Smooth muscle cell (in vitro differentiated cells): Measurements from ENCODE around the gene DERL3. TPM values are rescaled to one million over a fixed set of nuclear protein-coding genes. Genes with fewer than 3 reads are reported as not detected.

Source experiments
- DNase-seq: peaks from one replicate; lab custom pipeline; 2025; ENCODE audit not compliant: unreplicated experiment; lab: John Stamatoyannopoulos, UW
- H2AFZ ChIP-seq: fragments of 200-600 bp; sonication (generic); 2 replicates; pipeline ENCODE4 v1.6.0; 2016; ENCODE audit warnings: antibody characterized with exemption, low read depth, mild to moderate bottlenecking
- H3F3A ChIP-seq: fragments of 200-600 bp; sonication (generic); 2 replicates; pipeline ENCODE4 v1.6.0; 2017; ENCODE audit warnings: antibody characterized with exemption, low read depth
- H3K27ac ChIP-seq: fragments of 200-600 bp; sonication (generic); 2 replicates; pipeline ENCODE4 v1.5.1; 2016; ENCODE audit warnings: low read depth, mild to moderate bottlenecking
- H3K27me3 ChIP-seq: fragments of 200-600 bp; sonication (generic); 2 replicates; pipeline ENCODE4 v1.6.1; 2016; ENCODE audit warnings: low read depth, mild to moderate bottlenecking
- H3K36me3 ChIP-seq: fragments of 200-600 bp; sonication (generic); 2 replicates; pipeline ENCODE4 v1.5.1; 2016; ENCODE audit warnings: low read depth
- H3K4me1 ChIP-seq: fragments of 200-600 bp; sonication (generic); 2 replicates; pipeline ENCODE4 v1.5.1; 2016; ENCODE audit warnings: low read depth
- H3K4me2 ChIP-seq: fragments of 200-600 bp; sonication (generic); 2 replicates; pipeline ENCODE4 v1.6.0; 2016; ENCODE audit warnings: mild to moderate bottlenecking
- H3K4me3 ChIP-seq: fragments of 200-600 bp; sonication (generic); 2 replicates; pipeline ENCODE4 v1.5.1; 2016; ENCODE audit warnings: mild to moderate bottlenecking
- H3K79me2 ChIP-seq: fragments of 200-600 bp; sonication (generic); 2 replicates; pipeline ENCODE4 v1.6.0; 2016; ENCODE audit warnings: low read depth, mild to moderate bottlenecking
- H3K9ac ChIP-seq: fragments of 200-600 bp; sonication (generic); 2 replicates; pipeline ENCODE4 v1.6.0; 2016; ENCODE audit warnings: low read depth
- H3K9me3 ChIP-seq: fragments of 200-600 bp; sonication (generic); replicated peaks from 2 replicates; pipeline ENCODE4 v1.5.1; 2016; ENCODE audit warnings: low read depth
- H4K20me1 ChIP-seq: fragments of 200-600 bp; sonication (generic); 2 replicates; pipeline ENCODE4 v1.6.0; 2016; ENCODE audit warnings: low read depth
- WGBS: methylation state at CpG from one replicate; pipeline ENCODE4 v1.1.7; 2016; ENCODE audit warnings: low lambda C conversion rate; 5-methylcytosine and 5-hydroxymethylcytosine counted together
- polyA plus RNA-seq: library from polyadenylated mRNA; unstranded; fragments of >200 nt; fragmentation: Nextera tagmentation; extraction: Ambion mirVana; gene quantifications from 2 replicates; pipeline ENCODE4 v1.2.1, GENCODE V29; 2016
- total RNA-seq: library from RNA; depleted of rRNA; stranded (reverse); fragments of >200 nt; gene quantifications from 2 replicates; pipeline ENCODE4 v1.2.3, GENCODE V29; 2014
- TF ChIP-seq, protein P1 (sequence below): fragments of 200-600 bp; sonication (generic); IDR thresholded peaks from 2 replicates; pipeline ENCODE4 v1.5.1; 2017; ENCODE audit warnings: borderline replicate concordance, mild to moderate bottlenecking, antibody characterized with exemption; ENCODE audit not compliant: insufficient read depth, poor library complexity, severe bottlenecking

Gene DERL3
- total and polyA plus RNA-seq, 2 experiments from 2014 or later = 0.63 to 4.2 TPM

- no peak overlapping the region for H3K4me2 ChIP-seq
- no peak for DNase-seq
- no peaks in the 10 kb centered on the region for H3K27me3 ChIP-seq
- H3K4me1 ChIP-seq = peaks cover 13% of the 10 kb centered on the region
- H3K36me3 ChIP-seq = no peaks in the 10 kb centered on the region
- H2AFZ ChIP-seq = no peak overlapping the region
- 81% methylated on average over 4 of the region's 4 CpGs for WGBS
- no peaks in the 10 kb centered on the region for H3K9me3 ChIP-seq
- peaks cover 55% of the 10 kb centered on the region for H3K79me2 ChIP-seq
- H3K4me3 ChIP-seq = no peak overlapping the region
- H3F3A ChIP-seq = no peaks in the 10 kb centered on the region
- peaks cover 69% of the 10 kb centered on the region for H4K20me1 ChIP-seq
- TF ChIP-seq, protein P1, sequence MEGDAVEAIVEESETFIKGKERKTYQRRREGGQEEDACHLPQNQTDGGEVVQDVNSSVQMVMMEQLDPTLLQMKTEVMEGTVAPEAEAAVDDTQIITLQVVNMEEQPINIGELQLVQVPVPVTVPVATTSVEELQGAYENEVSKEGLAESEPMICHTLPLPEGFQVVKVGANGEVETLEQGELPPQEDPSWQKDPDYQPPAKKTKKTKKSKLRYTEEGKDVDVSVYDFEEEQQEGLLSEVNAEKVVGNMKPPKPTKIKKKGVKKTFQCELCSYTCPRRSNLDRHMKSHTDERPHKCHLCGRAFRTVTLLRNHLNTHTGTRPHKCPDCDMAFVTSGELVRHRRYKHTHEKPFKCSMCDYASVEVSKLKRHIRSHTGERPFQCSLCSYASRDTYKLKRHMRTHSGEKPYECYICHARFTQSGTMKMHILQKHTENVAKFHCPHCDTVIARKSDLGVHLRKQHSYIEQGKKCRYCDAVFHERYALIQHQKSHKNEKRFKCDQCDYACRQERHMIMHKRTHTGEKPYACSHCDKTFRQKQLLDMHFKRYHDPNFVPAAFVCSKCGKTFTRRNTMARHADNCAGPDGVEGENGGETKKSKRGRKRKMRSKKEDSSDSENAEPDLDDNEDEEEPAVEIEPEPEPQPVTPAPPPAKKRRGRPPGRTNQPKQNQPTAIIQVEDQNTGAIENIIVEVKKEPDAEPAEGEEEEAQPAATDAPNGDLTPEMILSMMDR = no peak
- H3K9ac ChIP-seq = no peak overlapping the region
- no peak overlapping the region for H3K27ac ChIP-seq
Observed at GRCh38 chr22:23789121-23789520, 49.7 kb downstream of the DERL3 start.

DNA sequence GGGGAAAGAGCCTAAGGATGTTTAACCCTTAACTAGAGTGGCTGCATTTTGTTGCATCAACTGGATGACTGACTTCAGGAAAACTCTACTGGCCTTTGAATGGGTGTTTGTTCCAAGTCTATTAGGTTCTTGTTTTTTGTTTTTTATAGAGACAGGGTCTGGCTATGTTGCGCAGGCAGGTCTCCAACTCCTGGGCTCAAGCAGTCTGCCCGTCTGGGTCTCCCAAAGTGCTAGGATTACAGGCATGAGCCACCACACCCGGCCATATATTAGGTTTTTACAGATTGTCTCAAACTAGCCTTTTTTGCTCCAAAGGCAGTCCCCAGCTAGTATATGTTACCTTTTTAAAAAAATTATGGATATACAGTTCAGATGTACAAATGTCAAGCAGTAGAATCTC, 50.9 kb downstream of the DERL3 start:
- Histone ChIP-seq H2AFZ (no peak overlapping the region), H3K4me3 (peak overlapping the region; percentile 97), H4K20me1 (peaks cover 57% of the 10 kb centered on the region), H3K27ac (no peak overlapping the region), H3K4me2 (peak overlapping the region; percentile 85), H3K4me1 (peaks cover 13% of the 10 kb centered on the region), H3K9me3 (no peaks in the 10 kb centered on the region), H3F3A (no peaks in the 10 kb centered on the region), H3K36me3 (no peaks in the 10 kb centered on the region), H3K27me3 (no peaks in the 10 kb centered on the region), H3K79me2 (peaks cover 52% of the 10 kb centered on the region), H3K9ac (peak overlapping the region; percentile 100)
- TF ChIP-seq, protein P1 = no peak
- WGBS = 65% methylated on average over 3 of the region's 3 CpGs
- no peak for DNase-seq

DNA sequence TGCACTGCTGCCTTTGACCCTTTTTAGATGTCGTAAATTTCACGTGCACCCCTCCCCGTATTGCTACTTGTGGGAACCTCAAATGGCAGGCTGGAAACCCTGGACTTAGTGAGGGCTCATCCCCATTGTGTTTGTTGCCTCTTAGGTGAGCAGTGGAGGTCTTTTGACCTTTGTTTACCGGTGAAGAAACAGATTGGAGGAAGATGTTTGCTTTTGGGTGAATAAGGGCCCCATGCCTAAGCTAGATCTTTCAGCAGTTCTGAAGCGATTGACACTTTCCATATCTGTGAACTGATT, 51.3 kb downstream of the DERL3 start:
- Histone ChIP-seq H3K4me3 (peak overlapping the region; percentile 97), H3K27me3 (no peaks in the 10 kb centered on the region), H3K27ac (no peak overlapping the region), H3K4me1 (peaks cover 13% of the 10 kb centered on the region), H3K9ac (peak overlapping the region; percentile 100), H2AFZ (no peak overlapping the region), H4K20me1 (peaks cover 53% of the 10 kb centered on the region), H3K36me3 (no peaks in the 10 kb centered on the region), H3K9me3 (no peaks in the 10 kb centered on the region), H3K79me2 (peaks cover 52% of the 10 kb centered on the region), H3F3A (no peaks in the 10 kb centered on the region), H3K4me2 (peak overlapping the region; percentile 85)
- TF ChIP-seq, protein P1 = no peak
- 2% methylated on average over 5 of the region's 5 CpGs for WGBS
- DNase-seq = no peak

DNA sequence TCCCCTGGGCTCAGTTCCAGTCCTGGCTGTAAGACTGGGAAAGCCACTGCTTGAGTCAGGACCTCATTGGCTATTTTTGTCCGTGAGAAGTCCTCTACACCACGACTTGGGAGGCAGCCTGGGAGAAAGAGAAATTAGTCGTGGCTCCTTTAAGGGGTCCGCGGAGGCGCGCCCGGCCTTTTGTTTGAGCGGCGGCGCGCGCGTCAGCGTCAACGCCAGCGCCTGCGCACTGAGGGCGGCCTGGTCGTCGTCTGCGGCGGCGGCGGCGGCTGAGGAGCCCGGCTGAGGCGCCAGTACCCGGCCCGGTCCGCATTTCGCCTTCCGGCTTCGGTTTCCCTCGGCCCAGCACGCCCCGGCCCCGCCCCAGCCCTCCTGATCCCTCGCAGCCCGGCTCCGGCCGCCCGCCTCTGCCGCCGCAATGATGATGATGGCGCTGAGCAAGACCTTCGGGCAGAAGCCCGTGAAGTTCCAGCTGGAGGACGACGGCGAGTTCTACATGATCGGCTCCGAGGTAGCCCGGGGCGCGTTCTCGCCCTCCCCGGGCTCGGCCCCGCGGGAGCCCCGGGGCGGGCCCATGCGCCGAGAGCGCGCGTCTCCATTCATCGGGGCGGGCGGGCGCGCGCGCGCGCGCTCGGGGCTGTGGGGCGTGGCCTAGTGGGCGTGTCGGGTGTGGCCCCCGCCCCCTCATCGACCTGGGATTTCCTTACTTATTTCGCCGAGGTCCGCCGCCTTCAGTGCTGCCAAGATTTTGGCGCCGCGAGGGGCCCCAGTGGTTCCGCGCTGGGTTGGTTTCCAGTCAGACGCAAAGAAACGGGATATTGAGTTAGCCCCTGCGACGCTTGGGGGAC, 51.8 kb downstream of the DERL3 start, which contains the start of gene SMARCB1:
Gene SMARCB1 (plus strand): TSS at position 215 of the 848 bp plus-strand sequence. CDS start 204 bp downstream, at position 419.
- WGBS = 0% methylated on average over 67 of the region's 97 CpGs

More for the DNA sequence above, 51.8 kb downstream of the DERL3 start, which contains the start of gene SMARCB1:
- Histone ChIP-seq H3K9ac (peak within 1 kb of the TSS; percentile 100), H3K36me3 (no peaks in the 10 kb centered on the region), H3K79me2 (peaks cover 47% of the 10 kb centered on the region), H3K9me3 (no peaks in the 10 kb centered on the region), H2AFZ (peak within 1 kb of the TSS; percentile 93), H3K27me3 (no peaks in the 10 kb centered on the region), H3K4me1 (peaks cover 13% of the 10 kb centered on the region), H4K20me1 (peaks cover 47% of the 10 kb centered on the region), H3K4me2 (peak within 1 kb of the TSS; percentile 85), H3K4me3 (peak within 1 kb of the TSS; percentile 97), H3K27ac (peak within 1 kb of the TSS; percentile 98), H3F3A (no peaks in the 10 kb centered on the region)
- TF ChIP-seq, protein P1 = no peak
- DNase-seq = peak; percentile 78
